Measurements from ENCODE around the gene ADAMTS17. TPM values are rescaled to one million over a fixed set of nuclear protein-coding genes. Genes with fewer than 3 reads are reported as not detected.

The ADAMTS17 gene
- total and polyA plus RNA-seq, 9 of the 15 experiments (the other 6 are each of a cell fraction or from before 2014, with no cell fraction given), result 0.01 to 0.14 (median 0.07) TPM; not detected in 6

DNA sequence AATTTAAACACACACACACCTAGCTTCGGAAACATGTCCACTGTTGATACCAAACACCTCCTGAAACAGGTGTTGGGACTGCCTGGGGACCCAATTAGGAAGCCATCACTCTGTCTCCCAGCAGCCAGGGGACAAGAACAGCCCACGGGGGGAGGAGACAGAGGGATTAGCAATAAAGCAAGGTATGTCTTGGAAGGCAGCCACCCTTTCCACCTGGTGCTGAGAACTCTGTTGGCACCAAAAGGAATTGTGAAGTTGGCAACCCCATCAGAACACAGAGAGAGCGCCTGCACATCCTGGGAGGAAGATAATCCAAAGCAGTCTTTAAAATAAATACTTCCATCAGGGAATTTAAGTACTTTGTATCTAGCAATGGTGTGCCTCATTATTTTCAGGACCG is 111.0 kb downstream of the ADAMTS17 start:
- no peaks in the 10 kb centered on the region for H3K9me3 ChIP-seq (replicated peaks; ENCODE audit: control insufficient read depth, insufficient read depth, low read depth, low read length)
- no peaks in the 10 kb centered on the region for H3K79me2 ChIP-seq (ENCODE audit: control insufficient read depth, insufficient read depth, low read length)
- no TSS peak for BruUV-seq (replicated peaks)
- no peak overlapping the region for H3K4me2 ChIP-seq (ENCODE audit: insufficient read depth, low read length)
- DNase-seq (ENCODE audit: extremely low read depth in 1 of 4, low spot score in 3 of 4) (no peak), ATAC-seq (no peak), FAIRE-seq (no peak)
- peaks cover 0 to 39% of the 10 kb centered on the region in 2 experiments; a peak in 3 of 5 replicates for H3K27me3 ChIP-seq (ENCODE audit: control insufficient read depth in 2 of 2, insufficient read depth in 2 of 2, low read length in 2 of 2)
- no peaks in the 10 kb centered on the region for H4K20me1 ChIP-seq (replicated peaks; ENCODE audit: control insufficient read depth, insufficient read depth, low read length)
- 3% methylated on average over 4 of the region's 4 CpGs for WGBS (ENCODE audit: insufficient coverage, low coverage, missing lambda C conversion rate)
- H3K4me3 ChIP-seq, result no peak overlapping the region
- CTCF ChIA-PET (ENCODE audit: low intra/inter-chr PET ratio), result no interaction called here
- H3K9ac ChIP-seq (ENCODE audit: insufficient read depth in 1 of 2, low read depth in 2 of 2, low read length in 2 of 2), result no peak overlapping the region
- peaks cover 8 to 14% of the 10 kb centered on the region in 2 experiments; a peak in 4 of 5 replicates for H3K4me1 ChIP-seq (replicated peaks in 1 of 2; ENCODE audit: control insufficient read depth in 2 of 2, insufficient read depth in 2 of 2, low read length in 2 of 2)
- intact Hi-C loops (cut with micrococcal nuclease) (no loop called here), in situ Hi-C loops (cut with MboI) (no loop called here)
- no peak overlapping the region for H3K27ac ChIP-seq (ENCODE audit: extremely low read depth, low read depth, low read length)
- H3K36me3 ChIP-seq (ENCODE audit: control insufficient read depth, insufficient read depth, low read length), result no peaks in the 10 kb centered on the region
- POLR2A ChIA-PET, result interaction anchor here (0.6 kb wide), 1 partner anchor 8 kb away, joined by 3 read pairs; no protein-coding TSS in a partner anchor
- no peak overlapping the region for H2AFZ ChIP-seq (ENCODE audit: low read depth, low read length)
- H3K9me1 ChIP-seq (ENCODE audit: control insufficient read depth, insufficient read depth, low read length), result no peaks in the 10 kb centered on the region
- no peak for TF ChIP-seq ZNF165 (CRISPR knock-in tag; IDR thresholded peaks at IDR 0.05; ENCODE audit: borderline replicate concordance)
- TF ChIP-seq, protein P1, sequence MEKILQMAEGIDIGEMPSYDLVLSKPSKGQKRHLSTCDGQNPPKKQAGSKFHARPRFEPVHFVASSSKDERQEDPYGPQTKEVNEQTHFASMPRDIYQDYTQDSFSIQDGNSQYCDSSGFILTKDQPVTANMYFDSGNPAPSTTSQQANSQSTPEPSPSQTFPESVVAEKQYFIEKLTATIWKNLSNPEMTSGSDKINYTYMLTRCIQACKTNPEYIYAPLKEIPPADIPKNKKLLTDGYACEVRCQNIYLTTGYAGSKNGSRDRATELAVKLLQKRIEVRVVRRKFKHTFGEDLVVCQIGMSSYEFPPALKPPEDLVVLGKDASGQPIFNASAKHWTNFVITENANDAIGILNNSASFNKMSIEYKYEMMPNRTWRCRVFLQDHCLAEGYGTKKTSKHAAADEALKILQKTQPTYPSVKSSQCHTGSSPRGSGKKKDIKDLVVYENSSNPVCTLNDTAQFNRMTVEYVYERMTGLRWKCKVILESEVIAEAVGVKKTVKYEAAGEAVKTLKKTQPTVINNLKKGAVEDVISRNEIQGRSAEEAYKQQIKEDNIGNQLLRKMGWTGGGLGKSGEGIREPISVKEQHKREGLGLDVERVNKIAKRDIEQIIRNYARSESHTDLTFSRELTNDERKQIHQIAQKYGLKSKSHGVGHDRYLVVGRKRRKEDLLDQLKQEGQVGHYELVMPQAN (IDR thresholded peaks at IDR 0.05; ENCODE audit: borderline replicate concordance), result no peak
- TF ChIP-seq BHLHE40 (IDR thresholded peaks at IDR 0.05; ENCODE audit: low read length), result no peak
- TF ChIP-seq ZNF431 (CRISPR knock-in tag; IDR thresholded peaks at IDR 0.05), result no peak
- TF ChIP-seq SPI1 (IDR thresholded peaks at IDR 0.05; ENCODE audit: borderline replicate concordance, low read depth, low read length), result no peak
- no peak for TF ChIP-seq NCOA6 (IDR thresholded peaks at IDR 0.05)
- no peak for TF ChIP-seq HNRNPK (IDR thresholded peaks at IDR 0.05; ENCODE audit: low read depth, low read length, poor library complexity, severe bottlenecking)
- no peak for TF ChIP-seq TCF7L2 (IDR thresholded peaks at IDR 0.05; ENCODE audit: low read depth, low read length)
- TF ChIP-seq SREBF2 (CRISPR knock-in tag; IDR thresholded peaks at IDR 0.05), result no peak
- no peak for TF ChIP-seq KLF1 (tag; IDR thresholded peaks at IDR 0.05)
- TF ChIP-seq YY1 (IDR thresholded peaks at IDR 0.05; ENCODE audit: borderline replicate concordance in 1 of 3, control insufficient read depth in 1 of 3, extremely low read depth in 1 of 3, insufficient read depth in 3 of 3, insufficient read length in 1 of 3, insufficient replicate concordance in 2 of 3, low read depth in 1 of 3, low read length in 2 of 3), result no peak
- TF ChIP-seq, protein P2, sequence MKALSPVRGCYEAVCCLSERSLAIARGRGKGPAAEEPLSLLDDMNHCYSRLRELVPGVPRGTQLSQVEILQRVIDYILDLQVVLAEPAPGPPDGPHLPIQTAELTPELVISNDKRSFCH (CRISPR knock-in tag; IDR thresholded peaks at IDR 0.05), result no peak
- TF ChIP-seq, protein P2 (tag; IDR thresholded peaks at IDR 0.05), result no peak
- TF ChIP-seq CCAR2 (IDR thresholded peaks at IDR 0.05; ENCODE audit: low read depth, low read length), result no peak
- no peak for TF ChIP-seq ELF1 (tag; IDR thresholded peaks at IDR 0.05)
- TF ChIP-seq ZNF561 (CRISPR knock-in tag; conservative IDR thresholded peaks at IDR 0.05), result no peak
- no peak for TF ChIP-seq ZBTB8A (IDR thresholded peaks at IDR 0.05; ENCODE audit: partially characterized antibody)
- TF ChIP-seq RBM39 (optimal IDR thresholded peaks at IDR 0.05; ENCODE audit: low read depth, low read length), result no peak
- TF ChIP-seq ZNF384 (IDR thresholded peaks at IDR 0.05; ENCODE audit: low read depth, low read length), result no peak
